ENCODE data around the gene TBX3.
"Not testable (repeated sequence)": the region's sequence is repeated elsewhere in the genome, so short reads cannot be mapped to it uniquely, and the experiment has no call there.

TBX3 gene

GRCh38 chr12:114684098-114684869, at the start of gene TBX3:
TSS of gene TBX3 (minus strand) at chr12:114684175. CDS start at chr12:114683200, 975 bp downstream.
- H3K27ac ChIP-seq, result peak within 1 kb of the TSS; percentile 98
- DNase-seq (ENCODE audit: low spot score), result peak; percentile 93
- CTCF ChIA-PET, result interaction anchor here (0.5 to 1.6 kb wide), 17 partner anchors 9 to 1203 kb away, joined by 3 to 6 read pairs (median 3); no protein-coding TSS in a partner anchor
- POLR2A ChIA-PET (ENCODE audit: low non-redundant PET), result interaction anchor here (0.6 to 0.8 kb wide), 11 partner anchors 12 to 940 kb away, joined by 3 to 4 read pairs (median 3); no protein-coding TSS in a partner anchor
- TF ChIP-seq CTCF (conservative IDR thresholded peaks at IDR 0.05; ENCODE audit: low read depth), result peak; percentile 80

- H3K27ac ChIP-seq, result no peak overlapping the region
- DNase-seq (ENCODE audit: low spot score), result no peak
- CTCF ChIA-PET, result no interaction called here
- POLR2A ChIA-PET (ENCODE audit: low non-redundant PET), result no interaction called here
- TF ChIP-seq CTCF (conservative IDR thresholded peaks at IDR 0.05; ENCODE audit: low read depth), result no peak
Observed at GRCh38 chr12:114732426-114733030, 48.6 kb upstream of the TBX3 start.

GRCh38 chr12:114729731-114730130, 45.8 kb upstream of the TBX3 start:
- no peak overlapping the region for H3K27ac ChIP-seq
- peak; percentile 21 for DNase-seq (ENCODE audit: low spot score)
- no peak for TF ChIP-seq CTCF (conservative IDR thresholded peaks at IDR 0.05; ENCODE audit: low read depth)
- ChIA-PET CTCF (interaction anchor here (0.5 kb wide), 1 partner anchor 104 kb away, joined by 3 read pairs; no protein-coding TSS in a partner anchor), POLR2A (ENCODE audit: low non-redundant PET) (no interaction called here)

GRCh38 chr12:114726092-114726710, 42.2 kb upstream of the TBX3 start:
- CTCF ChIA-PET, result interaction anchor here (0.6 kb wide), 1 partner anchor 23 kb away, joined by 3 read pairs; no protein-coding TSS in a partner anchor
- no peak for DNase-seq (ENCODE audit: low spot score)
- H3K27ac ChIP-seq, result no peak overlapping the region
- POLR2A ChIA-PET (ENCODE audit: low non-redundant PET), result no interaction called here
- TF ChIP-seq CTCF (conservative IDR thresholded peaks at IDR 0.05; ENCODE audit: low read depth), result no peak

- DNase-seq (ENCODE audit: low spot score); H3K27ac ChIP-seq; POLR2A ChIA-PET (ENCODE audit: low non-redundant PET); CTCF ChIA-PET: not testable (repeated sequence)
Observed at GRCh38 chr12:114722176-114722575, 38.2 kb upstream of the TBX3 start.

GRCh38 chr12:114721266-114721665, 37.3 kb upstream of the TBX3 start:
- DNase-seq (ENCODE audit: low spot score), result no peak
- no peak overlapping the region for H3K27ac ChIP-seq
- ChIA-PET POLR2A (ENCODE audit: low non-redundant PET) (no interaction called here), CTCF (no interaction called here)
- TF ChIP-seq CTCF (conservative IDR thresholded peaks at IDR 0.05; ENCODE audit: low read depth), result no peak
